Natural killer cell (primary cell): ENCODE results near the gene MAPK8IP1. TPM values are rescaled to one million over a fixed set of nuclear protein-coding genes. Genes with fewer than 3 reads are reported as not detected.

Experiments
- ATAC-seq, 3 donors: fragments of 150-1000 bp in 2 of 3; fragments of 200-7000 bp in 1 of 3; cut with Tn5 transposase; 1 replicate in 1 of 3; 2 replicates in 2 of 3; pipeline ENCODE4 v1.10.0; 2021; ENCODE audit warnings: mild to moderate bottlenecking in 2 of 3, moderate library complexity in 2 of 3
- DNase-seq, 2 donors: peaks; one replicate each; pipeline versions ENCODE4 v3.0.0 to v3.0.0-alpha.2; 2013 to 2021; ENCODE audit warnings: mixed read lengths in 1 of 2
- H3K27ac ChIP-seq: one replicate; pipeline ENCODE4 v1.5.1; 2013; ENCODE audit warnings: mild to moderate bottlenecking, low read length
- H3K27me3 ChIP-seq: one replicate; pipeline ENCODE4 v1.6.1; 2013; ENCODE audit warnings: low read length; ENCODE audit not compliant: control insufficient read depth, insufficient read depth
- H3K36me3 ChIP-seq: one replicate; pipeline ENCODE4 v1.6.1; 2013; ENCODE audit warnings: low read length; ENCODE audit not compliant: control insufficient read depth, insufficient read depth
- H3K4me1 ChIP-seq: one replicate; pipeline ENCODE4 v1.6.1; 2013; ENCODE audit warnings: low read length; ENCODE audit not compliant: control insufficient read depth, insufficient read depth
- H3K4me3 ChIP-seq: one replicate; pipeline ENCODE4 v1.5.1; 2013; ENCODE audit warnings: low read length
- H3K9me3 ChIP-seq: one replicate; pipeline ENCODE4 v1.6.1; 2013; ENCODE audit warnings: low read length; ENCODE audit not compliant: control insufficient read depth, insufficient read depth
- H3K27ac Mint-ChIP-seq, 2 donors: one replicate each; pipeline ENCODE4 v1.8.0; 2022; ENCODE audit warnings: mild to moderate bottlenecking in 2 of 2, mixed read lengths in 2 of 2, moderate library complexity in 1 of 2
- H3K27me3 Mint-ChIP-seq, 2 donors: one replicate each; pipeline ENCODE4 v1.8.0; 2022; ENCODE audit warnings: low read depth in 2 of 2, mixed read lengths in 2 of 2
- H3K36me3 Mint-ChIP-seq: one replicate; pipeline ENCODE4 v1.8.0; 2022; ENCODE audit warnings: mixed read lengths
- H3K4me1 Mint-ChIP-seq, 2 donors: one replicate each; pipeline ENCODE4 v1.8.0; 2022; ENCODE audit warnings: mixed read lengths in 2 of 2
- H3K4me3 Mint-ChIP-seq: one replicate; pipeline ENCODE4 v1.8.0; 2022; ENCODE audit warnings: mild to moderate bottlenecking, moderate library complexity, mixed read lengths
- H3K9me3 Mint-ChIP-seq, 2 donors: one replicate each; pipeline ENCODE4 v1.8.0; 2022; ENCODE audit warnings: mixed read lengths in 2 of 2
- CTCF ChIP-seq: fragments of 200-600 bp; IDR thresholded peaks from one replicate; pipeline ENCODE4 v1.8.0; 2022; ENCODE audit warnings: antibody characterized with exemption
- WGBS: methylation state at CpG from one replicate; pipeline ENCODE4 v1.1.7; 2013; ENCODE audit warnings: missing lambda C conversion rate; ENCODE audit not compliant: insufficient coverage; 5-methylcytosine and 5-hydroxymethylcytosine counted together
- intact Hi-C: fragments of 100-400 bp; cut with micrococcal nuclease; formaldehyde crosslinking; loops from one replicate; pipeline ENCODE4 v1.14.2; 2022
- total RNA-seq, 4 donors: library from RNA; stranded (reverse); fragments of 120-200 nt in 1 of 4; gene quantifications; one replicate each; pipeline versions ENCODE4 v1.2.3 to v1.2.4, GENCODE V29; 2013 to 2022

The MAPK8IP1 gene
- total RNA-seq, 3 donors from 2014 or later (not counting 1 experiment from before 2014, with no cell fraction given): 9.7 to 21.5 (median 13.9) TPM

- WGBS: 96% methylated on average over 2 of the region's 2 CpGs
- Histone ChIP-seq H3K9me3 (no peaks in the 10 kb centered on the region), H3K36me3 (peaks cover 71% of the 10 kb centered on the region), H3K27ac (no peak overlapping the region), H3K4me3 (no peak overlapping the region), H3K4me1 (no peaks in the 10 kb centered on the region), H3K27me3 (no peaks in the 10 kb centered on the region)
- ATAC-seq (no peak), DNase-seq (no peak)
- Mint-ChIP-seq H3K4me3 (peak overlapping the region; percentile 35), H3K27me3 (no peaks in the 10 kb centered on the region), H3K27ac (peak overlapping the region in 1 of 2 donors; percentile 58), H3K4me1 (peaks cover 0 to 11% of the 10 kb centered on the region in 2 donors), H3K9me3 (no peaks in the 10 kb centered on the region), H3K36me3 (peaks cover 8% of the 10 kb centered on the region)
- intact Hi-C loops: loop anchor here (10.0 kb wide), 1 partner anchor 133 kb away; no protein-coding TSS in a partner anchor
- TF ChIP-seq CTCF: no peak
These were observed 13.8 kb upstream of the MAPK8IP1 start for GRCh38 chr11:45871638-45872037.

- Histone ChIP-seq H3K4me3 (no peak overlapping the region), H3K27me3 (no peaks in the 10 kb centered on the region), H3K27ac (no peak overlapping the region), H3K9me3 (no peaks in the 10 kb centered on the region), H3K4me1 (no peaks in the 10 kb centered on the region), H3K36me3 (peaks cover 72% of the 10 kb centered on the region)
- peak in 1 of 2 donors; percentile 57 for DNase-seq
- H3K4me1 Mint-ChIP-seq: peaks cover 0 to 11% of the 10 kb centered on the region in 2 donors
- H3K27ac Mint-ChIP-seq: no peak overlapping the region
- peak overlapping the region; percentile 9 for H3K4me3 Mint-ChIP-seq
- peaks cover 8% of the 10 kb centered on the region for H3K36me3 Mint-ChIP-seq
- peak; percentile 52 for TF ChIP-seq CTCF
- ATAC-seq: peak; percentile 66 to 78 (median 71)
- intact Hi-C loops: loop anchor here (10.0 kb wide), 1 partner anchor 132 kb away; no protein-coding TSS in a partner anchor
- WGBS: 95% methylated on average over 9 of the region's 9 CpGs
- H3K9me3 Mint-ChIP-seq: no peaks in the 10 kb centered on the region
- no peaks in the 10 kb centered on the region for H3K27me3 Mint-ChIP-seq
These were observed 12.6 kb upstream of the MAPK8IP1 start for GRCh38 chr11:45872651-45873356.

- intact Hi-C loops: loop anchor here (10.0 kb wide), 1 partner anchor 128 kb away; no protein-coding TSS in a partner anchor
- no peak for ATAC-seq
These were observed 9.1 kb upstream of the MAPK8IP1 start for GRCh38 chr11:45876401-45876800.

More at GRCh38 chr11:45876401-45876800, 9.1 kb upstream of the MAPK8IP1 start:
- Histone ChIP-seq H3K9me3 (no peaks in the 10 kb centered on the region), H3K27me3 (no peaks in the 10 kb centered on the region), H3K4me3 (no peak overlapping the region), H3K36me3 (peaks cover 71% of the 10 kb centered on the region), H3K27ac (no peak overlapping the region), H3K4me1 (no peaks in the 10 kb centered on the region)
- no peak overlapping the region for H3K27ac Mint-ChIP-seq
- H3K4me1 Mint-ChIP-seq: peaks cover 0 to 5% of the 10 kb centered on the region in 2 donors
- no peak overlapping the region for H3K4me3 Mint-ChIP-seq
- no peaks in the 10 kb centered on the region for H3K27me3 Mint-ChIP-seq
- H3K36me3 Mint-ChIP-seq: peaks cover under 1% of the 10 kb centered on the region
- WGBS: 87% methylated on average over 6 of the region's 6 CpGs
- no peak for TF ChIP-seq CTCF
- H3K9me3 Mint-ChIP-seq: no peaks in the 10 kb centered on the region
- no peak for DNase-seq
